HFFc6 (cell line): Measurements from ENCODE around the gene GPRIN1. TPM values are rescaled to one million over a fixed set of nuclear protein-coding genes. Genes with fewer than 3 reads are reported as not detected.

ENCODE experiments used
- DNase-seq: peaks from one replicate; pipeline ENCODE4 v3.0.0-alpha.2; 2018
- H3K27ac Mint-ChIP-seq: 2 replicates; pipeline ENCODE4 v1.8.0; 2020; ENCODE audit warnings: mild to moderate bottlenecking, mixed read lengths
- H3K27me3 Mint-ChIP-seq: 2 replicates; pipeline ENCODE4 v1.8.0; 2021; ENCODE audit warnings: mild to moderate bottlenecking, moderate library complexity, mixed read lengths; ENCODE audit not compliant: insufficient read depth
- H3K36me3 Mint-ChIP-seq: 2 replicates; pipeline ENCODE4 v1.8.0; 2021; ENCODE audit warnings: low read depth, mixed read lengths
- H3K4me1 Mint-ChIP-seq: 2 replicates; pipeline ENCODE4 v1.8.0; 2020; ENCODE audit warnings: low read depth, mixed read lengths
- H3K4me3 Mint-ChIP-seq: 2 replicates; pipeline ENCODE4 v1.8.0; 2020; ENCODE audit warnings: mild to moderate bottlenecking, moderate library complexity, mixed read lengths
- H3K9me3 Mint-ChIP-seq: 2 replicates; pipeline ENCODE4 v1.8.0; 2020; ENCODE audit warnings: mild to moderate bottlenecking, mixed read lengths
- CTCF ChIP-seq: fragments of 200-600 bp; sonication (generic); IDR thresholded peaks from 2 replicates; pipeline ENCODE4 v1.5.0; 2021; ENCODE audit warnings: antibody characterized with exemption, mild to moderate bottlenecking
- total RNA-seq, 6 experiments: library from RNA; stranded (reverse); fragmentation: NEBNext Ultra II Directional; extraction: Animal tissue kit (Norgen Biotek cat#: 25700); gene quantifications; 2 replicates in 1 of 6; 3 replicates in 5 of 6; pipeline ENCODE4 v1.2.3, GENCODE V29; 2021

Gene GPRIN1
- total RNA-seq, 6 experiments from 2014 or later: 2.3 to 5.4 (median 2.6) TPM

DNA sequence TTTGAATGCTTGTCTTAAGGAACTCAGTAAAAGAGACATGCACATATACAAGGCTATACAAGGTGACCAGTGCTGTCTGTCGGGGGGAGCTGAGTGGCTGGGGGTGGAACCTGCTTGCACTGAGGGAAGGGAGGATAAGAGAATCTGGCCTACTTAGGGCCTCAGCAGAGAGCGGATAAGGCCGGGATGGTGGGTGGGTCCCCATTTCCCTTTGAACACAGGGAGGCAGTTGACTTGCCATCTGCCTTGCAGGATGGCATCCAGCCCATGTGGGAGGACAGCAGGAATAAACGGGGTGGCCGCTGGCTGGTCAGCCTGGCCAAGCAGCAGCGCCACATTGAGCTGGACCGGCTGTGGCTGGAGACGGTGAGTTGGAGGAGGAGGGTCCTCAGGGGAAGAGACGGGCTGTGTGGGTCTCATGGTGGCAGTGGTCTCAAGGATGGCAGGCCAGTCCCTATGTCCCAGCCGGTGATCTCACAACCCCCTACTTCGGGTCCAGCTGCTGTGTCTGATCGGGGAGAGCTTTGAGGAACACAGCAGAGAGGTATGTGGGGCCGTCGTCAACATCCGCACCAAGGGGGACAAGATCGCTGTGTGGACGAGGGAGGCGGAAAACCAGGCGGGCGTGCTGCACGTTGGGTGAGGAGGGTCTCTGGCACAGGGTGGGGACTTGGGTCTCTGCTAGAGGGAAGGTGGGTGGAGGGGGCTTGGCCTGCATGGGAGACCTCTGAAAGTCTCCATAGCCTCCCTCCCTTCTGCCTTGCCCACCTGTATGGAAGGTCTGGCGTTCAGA lies 35.1 kb upstream of the GPRIN1 start:
- no peak for DNase-seq
- H3K9me3 Mint-ChIP-seq: no peaks in the 10 kb centered on the region

GRCh38 chr5:176644294-176644693 lies 34.3 kb upstream of the GPRIN1 start:
- no peak for DNase-seq
- Mint-ChIP-seq H3K36me3 (no peaks in the 10 kb centered on the region), H3K27me3 (peaks cover 4% of the 10 kb centered on the region), H3K27ac (no peak overlapping the region), H3K4me3 (no peak overlapping the region), H3K9me3 (no peaks in the 10 kb centered on the region), H3K4me1 (peaks cover 24% of the 10 kb centered on the region)
- no peak for TF ChIP-seq CTCF

More for the DNA sequence above, 35.1 kb upstream of the GPRIN1 start:
- Mint-ChIP-seq H3K4me1 (peaks cover 24% of the 10 kb centered on the region), H3K27ac (no peak overlapping the region), H3K36me3 (no peaks in the 10 kb centered on the region), H3K27me3 (peaks cover 4% of the 10 kb centered on the region), H3K4me3 (no peak overlapping the region)
- no peak for TF ChIP-seq CTCF

DNA sequence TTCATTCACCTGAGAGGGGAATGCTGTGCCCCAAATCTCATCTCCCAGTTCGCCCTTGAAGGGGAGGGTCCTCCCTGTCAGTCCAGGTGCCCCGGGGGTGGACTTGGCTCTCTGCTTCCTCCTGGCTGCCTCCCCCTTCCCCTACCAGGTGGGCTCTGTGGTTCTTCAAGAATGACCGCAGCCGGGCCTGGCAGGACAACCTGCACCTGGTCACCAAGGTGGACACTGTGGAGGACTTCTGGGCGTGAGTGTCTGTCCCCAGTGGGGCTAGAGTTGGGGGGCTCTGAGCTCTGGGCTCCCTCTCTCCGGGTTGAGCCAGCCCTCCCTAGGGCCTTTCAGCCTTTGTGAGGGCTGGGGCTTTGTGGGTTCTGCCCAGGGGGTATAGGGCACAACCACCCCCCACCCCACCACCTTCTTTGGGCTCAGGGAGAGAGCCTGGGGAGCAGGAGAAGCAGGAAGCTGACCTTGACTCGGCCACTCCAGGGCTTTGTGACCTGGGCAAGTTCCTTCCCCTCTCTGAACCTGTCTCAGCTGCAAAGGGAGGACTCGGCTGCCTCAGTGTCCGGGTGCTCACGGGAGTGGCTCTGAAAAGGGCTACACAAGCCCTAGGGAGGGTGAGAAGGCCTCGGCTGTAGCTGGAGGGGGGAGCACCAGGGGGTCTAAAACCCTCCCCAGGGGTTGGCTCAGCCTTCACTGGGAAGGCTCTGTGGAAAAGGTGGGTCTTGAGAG lies 33.7 kb upstream of the GPRIN1 start:
- TF ChIP-seq CTCF: no peak
- no peak overlapping the region for H3K4me3 Mint-ChIP-seq
- H3K9me3 Mint-ChIP-seq: no peaks in the 10 kb centered on the region
- peaks cover 18% of the 10 kb centered on the region for H3K4me1 Mint-ChIP-seq
- peaks cover 11% of the 10 kb centered on the region for H3K27me3 Mint-ChIP-seq
- no peak overlapping the region for H3K27ac Mint-ChIP-seq
- no peak for DNase-seq
- H3K36me3 Mint-ChIP-seq: no peaks in the 10 kb centered on the region

DNA sequence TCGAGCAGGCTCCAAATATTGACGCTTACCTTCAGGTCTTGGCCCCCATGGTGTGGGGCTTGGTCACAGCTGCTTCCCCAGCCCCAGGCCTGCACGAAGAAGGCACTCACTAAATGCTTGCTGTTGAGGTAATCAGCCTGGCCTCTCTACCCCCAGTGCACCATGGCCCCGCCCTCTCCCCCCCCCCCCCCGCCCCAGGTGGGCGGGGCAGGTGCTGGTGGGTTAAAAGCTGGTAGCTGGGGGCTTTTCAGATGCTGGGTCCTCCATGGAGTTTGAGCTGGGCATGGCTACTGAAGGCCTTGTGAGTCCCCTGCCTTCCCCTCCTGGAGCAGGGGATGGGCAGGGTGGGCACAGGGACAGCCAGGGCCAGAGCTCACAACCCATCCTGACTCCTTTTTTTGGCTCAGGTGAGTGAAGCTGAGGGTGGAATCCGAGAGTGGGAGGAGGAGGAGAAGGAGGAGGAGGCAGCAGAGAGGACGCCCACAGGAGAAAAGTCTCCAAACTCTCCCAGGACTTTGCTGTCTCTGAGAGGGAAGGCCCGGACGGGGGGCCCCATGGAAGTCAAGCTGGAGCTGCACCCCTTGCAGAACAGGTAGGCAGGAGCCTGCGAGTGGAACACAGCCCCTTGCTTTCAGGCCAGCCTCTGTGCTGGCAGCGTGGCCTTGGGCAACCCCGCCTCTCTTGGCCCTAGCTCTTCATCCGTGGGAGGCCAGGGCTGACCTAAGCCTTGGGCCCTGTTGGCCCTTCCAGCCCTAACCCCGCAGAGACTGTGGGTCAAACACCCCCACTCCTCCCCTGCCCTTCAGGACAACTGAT lies 32.9 kb upstream of the GPRIN1 start:
- Mint-ChIP-seq H3K36me3 (no peaks in the 10 kb centered on the region), H3K27ac (no peak overlapping the region), H3K4me1 (peaks cover 13% of the 10 kb centered on the region), H3K4me3 (no peak overlapping the region), H3K27me3 (peaks cover 17% of the 10 kb centered on the region), H3K9me3 (no peaks in the 10 kb centered on the region)
- DNase-seq: no peak
- TF ChIP-seq CTCF: no peak

DNA sequence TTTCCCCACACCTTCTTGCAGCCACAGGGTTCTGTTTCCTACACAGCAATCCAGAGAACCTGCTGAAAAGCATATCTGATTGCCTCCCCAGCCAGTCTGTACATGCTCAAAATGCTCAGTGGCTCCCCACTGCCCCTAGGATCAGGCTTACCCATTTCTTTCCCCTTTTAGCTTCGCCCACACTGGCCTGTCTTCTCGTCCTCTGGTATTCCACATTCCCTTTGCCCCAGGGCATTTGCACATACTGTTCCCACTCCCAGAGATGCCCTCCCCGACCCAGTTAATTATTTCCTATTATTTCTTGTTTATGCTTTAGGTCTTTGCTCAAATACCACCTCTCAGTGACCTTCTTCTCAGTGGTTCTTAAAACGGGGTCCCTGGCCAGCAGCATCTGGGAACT lies 30.7 kb upstream of the GPRIN1 start:
- DNase-seq: no peak
- Mint-ChIP-seq H3K36me3 (no peaks in the 10 kb centered on the region), H3K27ac (no peak overlapping the region), H3K4me1 (no peaks in the 10 kb centered on the region), H3K4me3 (no peak overlapping the region), H3K27me3 (peaks cover 38% of the 10 kb centered on the region), H3K9me3 (no peaks in the 10 kb centered on the region)
- TF ChIP-seq CTCF: no peak
